Neuronal stem cell (in vitro differentiated cells): Measurements from ENCODE around the gene LETMD1.
"Not testable (repeated sequence)": the region's sequence is repeated elsewhere in the genome, so short reads cannot be mapped to it uniquely, and the experiment has no call there.

Experiments used
- DNase-seq: peaks from one replicate; pipeline ENCODE4 v3.0.0-alpha.2; 2013; ENCODE audit warnings: low spot score
- H2AFZ ChIP-seq: one replicate; pipeline ENCODE4 v1.6.1; 2013; ENCODE audit warnings: mild to moderate bottlenecking, low read length, inconsistent platforms
- H2AK5ac ChIP-seq: 2 replicates; pipeline ENCODE4 v1.6.1; 2013; ENCODE audit warnings: low read depth, mild to moderate bottlenecking, inconsistent platforms, low read length, moderate library complexity, mixed read lengths
- H2BK120ac ChIP-seq: 2 replicates; pipeline ENCODE4 v1.6.1; 2013; ENCODE audit warnings: low read depth, mild to moderate bottlenecking, inconsistent platforms, low read length, moderate library complexity, mixed read lengths
- H2BK12ac ChIP-seq: one replicate; pipeline ENCODE4 v1.6.1; 2013; ENCODE audit warnings: low read length, inconsistent platforms
- H2BK15ac ChIP-seq: 2 replicates; pipeline ENCODE4 v1.6.1; 2013; ENCODE audit warnings: mild to moderate bottlenecking, low read length, inconsistent platforms, mixed read lengths
- H2BK5ac ChIP-seq: one replicate; pipeline ENCODE4 v1.6.1; 2013; ENCODE audit warnings: inconsistent platforms, mild to moderate bottlenecking, low read length, moderate library complexity
- H3K14ac ChIP-seq: one replicate; pipeline ENCODE4 v1.6.1; 2013; ENCODE audit warnings: low read length, inconsistent platforms
- H3K18ac ChIP-seq: 2 replicates; pipeline ENCODE4 v1.6.1; 2013; ENCODE audit warnings: low read length, inconsistent platforms
- H3K23ac ChIP-seq: 2 replicates; pipeline ENCODE4 v1.6.1; 2013; ENCODE audit warnings: low read depth, mild to moderate bottlenecking, mixed read lengths, low read length, inconsistent platforms; ENCODE audit not compliant: poor library complexity
- H3K27ac ChIP-seq: replicated peaks from 3 replicates; pipeline ENCODE4 v1.5.1; 2013; ENCODE audit warnings: low read length, inconsistent platforms
- H3K27me3 ChIP-seq, 3 experiments: 2 replicates each; pipeline ENCODE4 v1.6.1; 2013; ENCODE audit warnings: low read length in 3 of 3, mild to moderate bottlenecking in 2 of 3, inconsistent platforms in 1 of 3, low read depth in 1 of 3, mixed read lengths in 1 of 3, moderate library complexity in 1 of 3; ENCODE audit not compliant: control insufficient read depth in 3 of 3, insufficient read depth in 3 of 3
- H3K36me3 ChIP-seq, 2 donors: replicated peaks in 1 of 2; 2 replicates each; pipeline ENCODE4 v1.6.1; 2013; ENCODE audit warnings: low read length in 2 of 2; ENCODE audit not compliant: control insufficient read depth in 2 of 2, insufficient read depth in 2 of 2
- H3K4ac ChIP-seq: 2 replicates; pipeline ENCODE4 v1.6.1; 2013; ENCODE audit warnings: inconsistent platforms, mild to moderate bottlenecking, low read length, moderate library complexity
- H3K4me1 ChIP-seq, 2 donors: 1 replicate in 1 of 2; 2 replicates in 1 of 2; pipeline ENCODE4 v1.6.1; 2013; ENCODE audit warnings: low read length in 2 of 2, low read depth in 1 of 2; ENCODE audit not compliant: control insufficient read depth in 2 of 2, insufficient read depth in 1 of 2
- H3K4me2 ChIP-seq: one replicate; pipeline ENCODE4 v1.6.1; 2013; ENCODE audit warnings: mild to moderate bottlenecking, low read length, inconsistent platforms; ENCODE audit not compliant: insufficient read depth, poor library complexity, severe bottlenecking
- H3K4me3 ChIP-seq, 2 donors: 2 replicates each; pipeline ENCODE4 v1.5.1; 2013; ENCODE audit warnings: low read length in 2 of 2, mild to moderate bottlenecking in 2 of 2, inconsistent platforms in 1 of 2, moderate library complexity in 1 of 2
- H3K79me1 ChIP-seq: one replicate; pipeline ENCODE4 v1.6.1; 2013; ENCODE audit warnings: low read depth, mild to moderate bottlenecking, inconsistent platforms, low read length, moderate library complexity
- H3K9ac ChIP-seq: one replicate; pipeline ENCODE4 v1.6.1; 2013; ENCODE audit warnings: mild to moderate bottlenecking, low read depth, low read length, inconsistent platforms; ENCODE audit not compliant: poor library complexity
- H3K9me3 ChIP-seq, 2 donors: replicated peaks in 1 of 2; 2 replicates each; pipeline versions ENCODE3 to v1.6.1; 2013; ENCODE audit warnings: low read length in 2 of 2, mild to moderate bottlenecking in 2 of 2, inconsistent platforms in 1 of 2, low read depth in 1 of 2, mixed read lengths in 1 of 2, moderate library complexity in 1 of 2; ENCODE audit not compliant: control insufficient read depth in 2 of 2, insufficient read depth in 1 of 2
- H4K8ac ChIP-seq: one replicate; pipeline ENCODE4 v1.6.1; 2013; ENCODE audit warnings: low read depth, mild to moderate bottlenecking, inconsistent platforms, low read length, moderate library complexity
- H4K91ac ChIP-seq: one replicate; pipeline ENCODE4 v1.6.1; 2013; ENCODE audit warnings: low read length, low read depth, mild to moderate bottlenecking, inconsistent platforms; ENCODE audit not compliant: poor library complexity
- WGBS, 2 donors: extraction: QIAGEN DNeasy Blood & Tissue Kit; methylation state at CpG; one replicate each; pipeline ENCODE4 v1.1.7; 2013; ENCODE audit warnings: missing lambda C conversion rate in 2 of 2, mixed read lengths in 1 of 2; ENCODE audit not compliant: insufficient read length in 2 of 2, insufficient replicate concordance in 1 of 2; ENCODE audit errors: extremely low coverage in 2 of 2; 5-methylcytosine and 5-hydroxymethylcytosine counted together

LETMD1 gene

GRCh38 chr12:51076236-51076930, 28.3 kb downstream of the LETMD1 start:
- Histone ChIP-seq H2BK12ac (no peak overlapping the region), H3K27me3 (no peaks in the 10 kb centered on the region), H3K14ac (no peak overlapping the region), H4K8ac (no peak overlapping the region), H2BK5ac (no peak overlapping the region), H4K91ac (no peak overlapping the region), H3K4ac (no peak overlapping the region), H2AK5ac (no peak overlapping the region), H3K18ac (no peak overlapping the region), H2BK120ac (no peak overlapping the region), H3K4me1 (no peaks in the 10 kb centered on the region), H3K9me3 (no peaks in the 10 kb centered on the region), H3K4me2 (no peak overlapping the region), H3K36me3 (peaks cover 12 to 55% of the 10 kb centered on the region in 2 donors), H3K23ac (no peak overlapping the region), H3K9ac (no peak overlapping the region), H3K79me1 (peaks cover 5% of the 10 kb centered on the region), H3K27ac (no peak overlapping the region), H3K4me3 (no peak overlapping the region), H2BK15ac (no peak overlapping the region), H2AFZ (no peak overlapping the region)
- no CpG with 5 or more reads among the region's 10 CpGs for WGBS, 2 donors
- DNase-seq, result no peak

GRCh38 chr12:51077930-51078329, 29.8 kb downstream of the LETMD1 start:
- Histone ChIP-seq H4K8ac (no peak overlapping the region), H3K9me3 (no peaks in the 10 kb centered on the region), H3K79me1 (peaks cover 5% of the 10 kb centered on the region), H3K4me3 (no peak overlapping the region), H3K4me1 (no peaks in the 10 kb centered on the region), H3K27me3 (no peaks in the 10 kb centered on the region), H2AK5ac (no peak overlapping the region), H3K4ac (no peak overlapping the region), H2BK12ac (no peak overlapping the region), H2AFZ (no peak overlapping the region), H3K18ac (no peak overlapping the region), H2BK120ac (no peak overlapping the region), H3K4me2 (no peak overlapping the region), H3K14ac (no peak overlapping the region), H3K36me3 (peaks cover 3 to 40% of the 10 kb centered on the region in 2 donors), H3K23ac (no peak overlapping the region), H2BK15ac (no peak overlapping the region), H3K27ac (no peak overlapping the region), H3K9ac (no peak overlapping the region), H2BK5ac (no peak overlapping the region), H4K91ac (no peak overlapping the region)
- WGBS, 2 donors, result no CpG with 5 or more reads among the region's 5 CpGs
- no peak for DNase-seq

DNA sequence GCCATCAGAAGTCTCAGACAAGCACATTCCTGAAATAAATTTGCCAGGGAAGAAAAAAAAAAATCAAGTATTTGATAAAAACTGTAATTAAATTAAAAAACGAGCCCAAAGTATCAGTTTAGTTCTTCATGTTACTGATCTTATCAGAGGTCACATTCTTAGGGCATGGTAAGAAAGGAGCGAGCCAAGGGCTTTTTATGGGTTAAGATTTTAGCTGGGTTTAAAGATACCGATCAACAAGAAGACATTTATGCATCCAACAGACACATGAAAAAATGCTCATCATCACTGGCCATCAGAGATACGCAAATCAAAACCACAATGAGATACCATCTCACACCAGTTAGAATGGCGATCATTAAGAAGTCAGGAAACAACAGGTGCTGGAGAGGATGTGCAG, 30.2 kb downstream of the LETMD1 start:
- WGBS, 2 donors, result no CpG with 5 or more reads among the region's 5 CpGs
- H3K4me3 ChIP-seq, H2BK5ac ChIP-seq, H3K27me3 ChIP-seq, H3K4ac ChIP-seq, H3K4me2 ChIP-seq, H2BK15ac ChIP-seq, H3K79me1 ChIP-seq, H4K91ac ChIP-seq, H3K9ac ChIP-seq, H2BK12ac ChIP-seq, H2AFZ ChIP-seq, H3K4me1 ChIP-seq, H3K9me3 ChIP-seq, H3K23ac ChIP-seq, H3K27ac ChIP-seq, H3K14ac ChIP-seq, DNase-seq, H2AK5ac ChIP-seq, H3K18ac ChIP-seq, H4K8ac ChIP-seq, H2BK120ac ChIP-seq: not testable (repeated sequence)
- H3K36me3 ChIP-seq, result peaks cover 3 to 36% of the 10 kb centered on the region in 2 donors

GRCh38 chr12:51078866-51079265, 30.7 kb downstream of the LETMD1 start:
- not testable (repeated sequence) for H2AK5ac ChIP-seq, H2BK5ac ChIP-seq, H4K8ac ChIP-seq, H3K9me3 ChIP-seq, H3K27me3 ChIP-seq, H3K4ac ChIP-seq, H3K4me3 ChIP-seq, H3K14ac ChIP-seq, H2BK120ac ChIP-seq, H3K4me1 ChIP-seq, H3K4me2 ChIP-seq, H2BK15ac ChIP-seq, H2AFZ ChIP-seq, H3K27ac ChIP-seq, H4K91ac ChIP-seq, H3K9ac ChIP-seq, H2BK12ac ChIP-seq, H3K79me1 ChIP-seq, DNase-seq, H3K18ac ChIP-seq, H3K23ac ChIP-seq
- H3K36me3 ChIP-seq, result peaks cover under 1 to 31% of the 10 kb centered on the region in 2 donors
- no CpG with 5 or more reads among the region's 6 CpGs for WGBS, 2 donors
